Type B pancreatic cell (in vitro differentiated cells): ENCODE results near the gene LRRC32. TPM values are rescaled to one million over a fixed set of nuclear protein-coding genes. Genes with fewer than 3 reads are reported as not detected.

Experiments
- DNase-seq: peaks from one replicate; pipeline ENCODE4 v3.0.0; 2021; ENCODE audit warnings: mixed read lengths; ENCODE audit not compliant: unreplicated experiment; ENCODE audit errors: extremely low spot score
- H3K27ac Mint-ChIP-seq: 2 replicates; pipeline ENCODE4 v1.8.0; 2021; ENCODE audit warnings: mild to moderate bottlenecking, mixed read lengths
- H3K27me3 Mint-ChIP-seq: 2 replicates; pipeline ENCODE4 v1.8.0; 2021; ENCODE audit warnings: mixed read lengths
- H3K36me3 Mint-ChIP-seq: 2 replicates; pipeline ENCODE4 v1.8.0; 2021; ENCODE audit warnings: mixed read lengths
- H3K4me1 Mint-ChIP-seq: one replicate; pipeline ENCODE4 v1.8.0; 2021; ENCODE audit warnings: mixed read lengths; ENCODE audit not compliant: unreplicated experiment
- H3K4me3 Mint-ChIP-seq: 2 replicates; pipeline ENCODE4 v1.8.0; 2021; ENCODE audit warnings: mild to moderate bottlenecking, mixed read lengths
- H3K9me3 Mint-ChIP-seq: 2 replicates; pipeline ENCODE4 v1.8.0; 2021; ENCODE audit warnings: mixed read lengths
- CTCF ChIP-seq: fragments of 200-600 bp; sonication (generic); conservative IDR thresholded peaks from 2 replicates; pipeline ENCODE4 v1.5.0; 2021; ENCODE audit warnings: antibody characterized with exemption, mild to moderate bottlenecking
- total RNA-seq: library from RNA; stranded (reverse); gene quantifications from 2 replicates; pipeline ENCODE4 v1.2.1, GENCODE V29; 2021; ENCODE audit warnings: low replicate concordance

The LRRC32 gene
- total RNA-seq, 1 donor from 2014 or later: 4.3 TPM

- H3K27ac Mint-ChIP-seq: no peak overlapping the region
- no peak overlapping the region for H3K4me3 Mint-ChIP-seq
- no peak for DNase-seq
Measured at GRCh38 chr11:76703707-76704106, 33.2 kb upstream of the LRRC32 start.

GRCh38 chr11:76702336-76703128 is 32.0 kb upstream of the LRRC32 start:
- Mint-ChIP-seq H3K36me3 (no peaks in the 10 kb centered on the region), H3K27ac (no peak overlapping the region), H3K4me1 (peaks cover 30% of the 10 kb centered on the region), H3K4me3 (no peak overlapping the region), H3K27me3 (peaks cover 18% of the 10 kb centered on the region), H3K9me3 (no peaks in the 10 kb centered on the region)
- DNase-seq: no peak
- no peak for TF ChIP-seq CTCF

More at GRCh38 chr11:76703707-76704106, 33.2 kb upstream of the LRRC32 start:
- TF ChIP-seq CTCF: no peak
- no peaks in the 10 kb centered on the region for H3K9me3 Mint-ChIP-seq
- H3K4me1 Mint-ChIP-seq: peaks cover 23% of the 10 kb centered on the region
- H3K27me3 Mint-ChIP-seq: peaks cover 15% of the 10 kb centered on the region
- no peaks in the 10 kb centered on the region for H3K36me3 Mint-ChIP-seq

GRCh38 chr11:76701294-76702040 is 30.9 kb upstream of the LRRC32 start:
- no peak for TF ChIP-seq CTCF
- Mint-ChIP-seq H3K9me3 (no peaks in the 10 kb centered on the region), H3K4me1 (peaks cover 30% of the 10 kb centered on the region), H3K36me3 (no peaks in the 10 kb centered on the region), H3K27ac (no peak overlapping the region), H3K27me3 (peaks cover 18% of the 10 kb centered on the region), H3K4me3 (no peak overlapping the region)
- DNase-seq: no peak

- Mint-ChIP-seq H3K27me3 (peaks cover 18% of the 10 kb centered on the region), H3K36me3 (no peaks in the 10 kb centered on the region), H3K4me3 (peak overlapping the region; percentile 22), H3K4me1 (peaks cover 30% of the 10 kb centered on the region), H3K27ac (no peak overlapping the region), H3K9me3 (no peaks in the 10 kb centered on the region)
- TF ChIP-seq CTCF: no peak
- DNase-seq: no peak
Measured at GRCh38 chr11:76700177-76701100, 29.9 kb upstream of the LRRC32 start.

- no peaks in the 10 kb centered on the region for H3K36me3 Mint-ChIP-seq
- no peaks in the 10 kb centered on the region for H3K9me3 Mint-ChIP-seq
- peaks cover 18% of the 10 kb centered on the region for H3K27me3 Mint-ChIP-seq
- no peak for DNase-seq
- TF ChIP-seq CTCF: no peak
- H3K4me1 Mint-ChIP-seq: peaks cover 30% of the 10 kb centered on the region
- H3K4me3 Mint-ChIP-seq: no peak overlapping the region
- no peak overlapping the region for H3K27ac Mint-ChIP-seq
Measured at GRCh38 chr11:76699451-76700091, 29.0 kb upstream of the LRRC32 start.
